Chondrocyte (in vitro differentiated cells): Measurements from ENCODE around the gene PSMA1. TPM values are rescaled to one million over a fixed set of nuclear protein-coding genes. Genes with fewer than 3 reads are reported as not detected.

Source experiments
- DNase-seq: peaks from one replicate; pipeline ENCODE4 v3.0.0; 2021; ENCODE audit warnings: mixed read lengths, low spot score
- H3K27ac Mint-ChIP-seq: one replicate; pipeline ENCODE4 v1.8.0; 2021; ENCODE audit warnings: mild to moderate bottlenecking, moderate library complexity, mixed read lengths; ENCODE audit not compliant: unreplicated experiment
- H3K27me3 Mint-ChIP-seq: 2 replicates; pipeline ENCODE4 v1.8.0; 2021; ENCODE audit warnings: low read depth, mixed read lengths
- H3K36me3 Mint-ChIP-seq: 2 replicates; pipeline ENCODE4 v1.8.0; 2021; ENCODE audit warnings: low read depth, mixed read lengths
- H3K4me1 Mint-ChIP-seq: 2 replicates; pipeline ENCODE4 v1.8.0; 2021; ENCODE audit warnings: low read depth, mild to moderate bottlenecking, mixed read lengths
- H3K4me3 Mint-ChIP-seq: one replicate; pipeline ENCODE4 v1.8.0; 2021; ENCODE audit warnings: mild to moderate bottlenecking, moderate library complexity, mixed read lengths; ENCODE audit not compliant: unreplicated experiment
- H3K9me3 Mint-ChIP-seq: 2 replicates; pipeline ENCODE4 v1.8.0; 2021; ENCODE audit warnings: low read depth, mixed read lengths
- total RNA-seq: library from RNA; stranded (reverse); gene quantifications from 3 replicates; pipeline ENCODE4 v1.2.1, GENCODE V29; 2021
- TF ChIP-seq, protein P1 (sequence below): fragments of 200-600 bp; sonication (generic); IDR thresholded peaks from 2 replicates; pipeline ENCODE4 v1.5.0; 2021; ENCODE audit warnings: antibody characterized with exemption, mild to moderate bottlenecking, moderate library complexity

The PSMA1 gene
- total RNA-seq, 1 donor from 2014 or later, result 124 TPM

DNA sequence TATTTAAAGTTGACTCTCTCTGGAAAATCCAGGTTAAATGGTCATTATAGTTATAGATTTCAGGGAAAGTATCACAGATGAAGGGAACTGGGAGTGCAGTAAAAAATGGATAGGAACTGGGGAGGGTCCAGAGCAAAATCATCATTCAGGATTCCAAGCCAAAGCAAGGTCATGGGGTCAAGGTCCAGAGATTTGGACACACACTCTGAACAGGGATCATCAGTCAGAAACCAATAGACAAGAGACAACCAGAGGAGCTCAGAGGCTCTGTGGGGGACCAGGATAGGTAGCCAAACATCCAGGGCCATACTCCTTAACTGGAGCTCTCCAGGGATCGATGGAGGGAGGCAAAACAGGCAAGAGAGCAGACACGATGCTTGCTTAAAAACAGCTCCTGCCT, 27.3 kb upstream of the PSMA1 start:
- Mint-ChIP-seq H3K27ac (no peak overlapping the region), H3K4me1 (no peaks in the 10 kb centered on the region), H3K36me3 (no peaks in the 10 kb centered on the region), H3K9me3 (no peaks in the 10 kb centered on the region), H3K27me3 (peaks cover 3% of the 10 kb centered on the region), H3K4me3 (no peak overlapping the region)
- DNase-seq, result no peak
- TF ChIP-seq, protein P1, sequence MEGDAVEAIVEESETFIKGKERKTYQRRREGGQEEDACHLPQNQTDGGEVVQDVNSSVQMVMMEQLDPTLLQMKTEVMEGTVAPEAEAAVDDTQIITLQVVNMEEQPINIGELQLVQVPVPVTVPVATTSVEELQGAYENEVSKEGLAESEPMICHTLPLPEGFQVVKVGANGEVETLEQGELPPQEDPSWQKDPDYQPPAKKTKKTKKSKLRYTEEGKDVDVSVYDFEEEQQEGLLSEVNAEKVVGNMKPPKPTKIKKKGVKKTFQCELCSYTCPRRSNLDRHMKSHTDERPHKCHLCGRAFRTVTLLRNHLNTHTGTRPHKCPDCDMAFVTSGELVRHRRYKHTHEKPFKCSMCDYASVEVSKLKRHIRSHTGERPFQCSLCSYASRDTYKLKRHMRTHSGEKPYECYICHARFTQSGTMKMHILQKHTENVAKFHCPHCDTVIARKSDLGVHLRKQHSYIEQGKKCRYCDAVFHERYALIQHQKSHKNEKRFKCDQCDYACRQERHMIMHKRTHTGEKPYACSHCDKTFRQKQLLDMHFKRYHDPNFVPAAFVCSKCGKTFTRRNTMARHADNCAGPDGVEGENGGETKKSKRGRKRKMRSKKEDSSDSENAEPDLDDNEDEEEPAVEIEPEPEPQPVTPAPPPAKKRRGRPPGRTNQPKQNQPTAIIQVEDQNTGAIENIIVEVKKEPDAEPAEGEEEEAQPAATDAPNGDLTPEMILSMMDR, result no peak

DNA sequence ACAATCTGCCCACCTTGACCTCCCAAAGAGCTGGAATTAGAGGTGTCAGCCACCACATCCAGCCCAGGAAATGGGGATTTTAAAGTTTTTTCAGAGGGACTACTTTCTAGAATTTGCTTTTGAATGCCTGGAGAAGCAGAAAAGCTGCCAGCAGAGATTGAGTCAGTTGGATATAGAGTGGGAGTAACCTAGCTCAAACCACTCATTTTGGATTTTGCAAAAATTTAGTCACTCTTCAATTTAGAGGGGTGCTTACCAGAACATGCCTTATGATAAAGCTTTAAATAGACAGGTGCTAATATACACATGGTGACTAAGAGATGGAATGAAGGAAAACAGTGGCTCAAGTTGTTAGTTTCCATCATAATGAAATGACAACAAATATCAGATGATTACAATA, 26.5 kb upstream of the PSMA1 start:
- no peak for DNase-seq
- no peaks in the 10 kb centered on the region for H3K9me3 Mint-ChIP-seq
- H3K4me3 Mint-ChIP-seq, result no peak overlapping the region
- H3K27ac Mint-ChIP-seq, result no peak overlapping the region
- TF ChIP-seq, protein P1, result no peak
- H3K4me1 Mint-ChIP-seq, result no peaks in the 10 kb centered on the region
- H3K36me3 Mint-ChIP-seq, result no peaks in the 10 kb centered on the region
- H3K27me3 Mint-ChIP-seq, result no peaks in the 10 kb centered on the region

DNA sequence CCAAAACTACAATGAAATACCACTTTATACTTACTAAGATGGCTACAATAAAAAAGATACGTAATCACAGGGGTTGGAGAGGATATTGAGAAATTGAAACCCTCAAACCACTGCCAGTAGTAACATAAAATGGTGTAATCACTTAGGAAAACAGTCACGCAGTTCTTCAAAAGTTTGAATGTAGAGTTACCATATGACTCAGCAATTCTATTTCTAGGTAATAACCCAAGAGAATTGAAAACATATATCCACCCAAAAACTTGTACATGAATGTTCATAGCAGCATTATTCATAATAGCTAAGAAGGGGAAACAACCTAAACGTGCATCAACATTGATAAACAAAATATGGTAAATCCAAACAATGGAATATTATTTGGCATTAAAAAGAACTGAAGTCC, 24.4 kb upstream of the PSMA1 start:
- H3K4me3 Mint-ChIP-seq, result no peak overlapping the region
- H3K27ac Mint-ChIP-seq, result no peak overlapping the region
- no peaks in the 10 kb centered on the region for H3K27me3 Mint-ChIP-seq
- no peaks in the 10 kb centered on the region for H3K4me1 Mint-ChIP-seq
- DNase-seq, result no peak
- no peaks in the 10 kb centered on the region for H3K36me3 Mint-ChIP-seq
- TF ChIP-seq, protein P1, result no peak
- H3K9me3 Mint-ChIP-seq, result no peaks in the 10 kb centered on the region

DNA sequence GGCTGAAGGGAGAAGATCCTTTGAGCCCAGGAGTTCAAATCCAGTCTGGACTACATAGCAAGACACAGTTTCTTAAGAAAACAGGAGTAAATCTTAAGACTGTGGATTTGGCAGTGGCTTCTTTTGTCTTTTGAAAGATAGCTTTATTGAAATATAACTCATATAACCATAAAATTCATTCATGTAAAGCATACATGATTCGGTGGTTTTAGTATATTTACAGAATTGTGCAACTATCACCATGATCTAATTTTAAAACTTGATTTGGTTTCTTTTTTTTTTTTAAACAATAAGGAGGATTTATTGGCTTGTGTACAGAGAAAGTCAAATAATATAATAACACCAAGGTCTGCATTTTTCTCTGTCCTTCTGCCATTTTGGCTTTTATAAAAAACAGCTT, 23.1 kb upstream of the PSMA1 start:
- no peaks in the 10 kb centered on the region for H3K9me3 Mint-ChIP-seq

DNA sequence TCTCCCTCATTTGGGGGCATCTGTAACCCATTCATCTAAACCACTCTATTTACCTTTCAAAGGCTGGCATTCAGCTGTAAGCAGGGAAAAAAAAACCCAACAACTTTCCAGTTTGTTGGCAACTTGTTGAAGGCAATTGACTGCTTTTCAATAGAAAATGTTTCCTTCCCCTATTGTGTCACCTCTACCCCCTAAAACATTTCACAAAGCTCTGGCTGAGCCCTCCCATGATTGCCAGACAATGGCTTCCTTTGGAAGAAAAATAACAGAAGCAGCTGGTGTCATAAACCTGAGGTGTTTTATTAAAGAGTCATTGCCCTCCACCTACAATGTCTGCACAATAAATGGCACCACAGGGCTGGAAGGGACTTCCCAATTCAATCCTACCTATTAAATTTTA, 22.1 kb upstream of the PSMA1 start:
- TF ChIP-seq, protein P1, result no peak
- Mint-ChIP-seq H3K27ac (no peak overlapping the region), H3K36me3 (no peaks in the 10 kb centered on the region), H3K27me3 (no peaks in the 10 kb centered on the region), H3K9me3 (no peaks in the 10 kb centered on the region), H3K4me1 (no peaks in the 10 kb centered on the region), H3K4me3 (no peak overlapping the region)
- DNase-seq, result no peak

More for the DNA sequence above, 23.1 kb upstream of the PSMA1 start:
- TF ChIP-seq, protein P1, result no peak
- H3K27ac Mint-ChIP-seq, result no peak overlapping the region
- H3K27me3 Mint-ChIP-seq, result no peaks in the 10 kb centered on the region
- DNase-seq, result no peak
- H3K36me3 Mint-ChIP-seq, result no peaks in the 10 kb centered on the region
- H3K4me3 Mint-ChIP-seq, result no peak overlapping the region
- no peaks in the 10 kb centered on the region for H3K4me1 Mint-ChIP-seq
